ENCODE measurements around the gene MAML3.

Gene MAML3

GRCh38 chr4:140153718-140154571 lies at the start of gene MAML3:
TSS of gene MAML3 (minus strand) at chr4:140154184. CDS start at chr4:140153327, 857 bp downstream.
- peak; percentile 75 for DNase-seq

GRCh38 chr4:140198942-140199341 lies 45.0 kb upstream of the MAML3 start:
- DNase-seq: no peak

- DNase-seq: no peak
These were observed 41.8 kb upstream of the MAML3 start for GRCh38 chr4:140195806-140196205.

GRCh38 chr4:140189805-140190204 lies 35.8 kb upstream of the MAML3 start:
- DNase-seq: no peak

GRCh38 chr4:140188975-140189374 lies 35.0 kb upstream of the MAML3 start:
- no peak for DNase-seq

- no peak for DNase-seq
These were observed 33.3 kb upstream of the MAML3 start for GRCh38 chr4:140187316-140187695.

- DNase-seq: no peak
These were observed 32.8 kb upstream of the MAML3 start for GRCh38 chr4:140186651-140187315.

- no peak for DNase-seq
These were observed 32.1 kb upstream of the MAML3 start for GRCh38 chr4:140186082-140186438.

- DNase-seq: no peak
These were observed 31.6 kb upstream of the MAML3 start for GRCh38 chr4:140185412-140186081.

GRCh38 chr4:140183270-140183669 lies 29.3 kb upstream of the MAML3 start:
- no peak for DNase-seq

- no peak for DNase-seq
These were observed 26.6 kb upstream of the MAML3 start for GRCh38 chr4:140180577-140180976.

GRCh38 chr4:140176735-140177134 lies 22.8 kb upstream of the MAML3 start:
- no peak for DNase-seq

- no peak for DNase-seq
These were observed 20.6 kb upstream of the MAML3 start for GRCh38 chr4:140174543-140174942.

- DNase-seq: no peak
These were observed 19.0 kb upstream of the MAML3 start for GRCh38 chr4:140172960-140173359.

GRCh38 chr4:140170299-140170698 lies 16.3 kb upstream of the MAML3 start:
- no peak for DNase-seq

- DNase-seq: no peak
These were observed 15.0 kb upstream of the MAML3 start for GRCh38 chr4:140168936-140169335.

- DNase-seq: no peak
These were observed 14.5 kb upstream of the MAML3 start for GRCh38 chr4:140168474-140168873.

- DNase-seq: no peak
These were observed 9.2 kb upstream of the MAML3 start for GRCh38 chr4:140163029-140163810.

- DNase-seq: no peak
These were observed 8.6 kb upstream of the MAML3 start for GRCh38 chr4:140162596-140162995.

GRCh38 chr4:140158365-140159030 lies 4.5 kb upstream of the MAML3 start:
- no peak for DNase-seq

GRCh38 chr4:140157341-140157740 lies 3.4 kb upstream of the MAML3 start:
- no peak for DNase-seq

GRCh38 chr4:140156529-140157171 lies 2.7 kb upstream of the MAML3 start:
- no peak for DNase-seq
